Loucy (cell line): ENCODE results near the gene MED13L.
A peak's percentile ranks its signal among the peaks of the same experiment; 100 is the strongest.

Experiments
- H2AFZ ChIP-seq: fragments of 200-600 bp; sonication (generic); 2 replicates; pipeline ENCODE4 v1.6.0; 2016; ENCODE audit warnings: antibody characterized with exemption, mild to moderate bottlenecking, low read length, moderate library complexity
- H3F3A ChIP-seq: fragments of 200-600 bp; 2 replicates; pipeline ENCODE4 v1.6.0; 2016; ENCODE audit warnings: antibody characterized with exemption, low read depth, mild to moderate bottlenecking
- H3K27me3 ChIP-seq: fragments of 200-600 bp; sonication (generic); 2 replicates; pipeline ENCODE4 v1.6.1; 2014; ENCODE audit warnings: low read length, mild to moderate bottlenecking; ENCODE audit not compliant: insufficient read depth, poor library complexity, severe bottlenecking
- H3K36me3 ChIP-seq: fragments of 200-600 bp; sonication (generic); 2 replicates; pipeline ENCODE4 v1.6.1; 2016; ENCODE audit warnings: low read length; ENCODE audit not compliant: insufficient read depth
- H3K4me1 ChIP-seq: fragments of 200-600 bp; sonication (generic); 2 replicates; pipeline ENCODE4 v1.5.1; 2014; ENCODE audit warnings: low read length, mild to moderate bottlenecking; ENCODE audit not compliant: insufficient read depth, poor library complexity, severe bottlenecking
- H3K4me2 ChIP-seq: fragments of 200-600 bp; sonication (generic); 2 replicates; pipeline ENCODE4 v1.6.0; 2014; ENCODE audit warnings: antibody characterized with exemption, low read length, low read depth, mild to moderate bottlenecking; ENCODE audit not compliant: poor library complexity, severe bottlenecking
- H3K4me3 ChIP-seq: fragments of 200-600 bp; sonication (generic); 2 replicates; pipeline ENCODE4 v1.5.1; 2014; ENCODE audit warnings: low read length, mild to moderate bottlenecking, mixed read lengths; ENCODE audit not compliant: poor library complexity, severe bottlenecking
- H3K79me2 ChIP-seq: fragments of 200-600 bp; sonication (generic); 2 replicates; pipeline ENCODE4 v1.6.1; 2014; ENCODE audit warnings: low read length; ENCODE audit not compliant: insufficient read depth
- H3K9ac ChIP-seq: fragments of 200-600 bp; sonication (generic); 2 replicates; pipeline ENCODE4 v1.6.0; 2014; ENCODE audit warnings: mild to moderate bottlenecking, low read depth, low read length, moderate library complexity; ENCODE audit not compliant: poor library complexity, severe bottlenecking
- H3K9me2 ChIP-seq: fragments of 200-600 bp; sonication (generic); replicated peaks from 2 replicates; pipeline ENCODE4 v1.6.1; 2016; ENCODE audit warnings: low read depth, low read length, mixed read lengths
- H3K9me3 ChIP-seq: fragments of 200-600 bp; sonication (generic); 2 replicates; pipeline ENCODE4 v1.6.1; 2014; ENCODE audit warnings: mild to moderate bottlenecking, antibody characterized with exemption, low read length, low read depth; ENCODE audit not compliant: insufficient read depth
- H4K20me1 ChIP-seq: fragments of 200-600 bp; sonication (generic); 2 replicates; pipeline ENCODE4 v1.6.0; 2014; ENCODE audit warnings: antibody characterized with exemption, low read length, mild to moderate bottlenecking; ENCODE audit not compliant: insufficient read depth, poor library complexity, severe bottlenecking
- CTCF ChIP-seq: fragments of 200-600 bp; sonication (generic); conservative IDR thresholded peaks from 2 replicates; pipeline ENCODE4 v1.5.1; 2014; ENCODE audit warnings: mild to moderate bottlenecking, antibody characterized with exemption, low read length
- EZH2phosphoT487 ChIP-seq: fragments of 200-600 bp; IDR thresholded peaks from 2 replicates; pipeline ENCODE4 v1.6.1; 2018; ENCODE audit warnings: antibody characterized with exemption, mild to moderate bottlenecking, moderate library complexity, borderline replicate concordance

MED13L gene

DNA sequence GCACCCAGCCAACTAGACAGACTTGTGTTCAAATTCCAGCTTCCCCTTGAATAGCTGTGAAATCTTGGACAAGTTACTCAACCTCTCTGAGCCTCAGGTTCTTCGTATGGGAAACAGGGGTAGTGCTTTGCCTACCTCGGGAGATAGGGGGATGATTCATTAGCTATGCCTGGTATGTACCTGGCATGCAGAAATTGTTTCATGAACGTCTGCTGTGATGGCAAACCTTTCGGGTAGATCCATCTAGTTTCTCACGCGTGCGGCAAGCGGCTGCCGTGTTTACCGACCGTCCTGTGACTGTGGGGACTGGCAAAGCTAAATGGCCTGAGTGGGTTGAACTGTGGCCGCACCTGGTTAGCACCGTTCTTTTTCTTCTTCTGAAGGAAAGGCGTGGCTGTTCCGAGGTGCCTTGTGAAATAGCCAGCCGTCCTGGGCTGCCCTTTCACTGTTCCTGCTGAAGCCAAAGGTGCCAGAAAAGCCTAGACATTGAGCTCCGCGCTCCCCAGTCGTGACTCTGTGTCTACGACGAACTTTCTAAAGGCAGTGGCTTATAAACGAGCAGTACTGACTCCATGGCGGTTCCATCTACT, 40.6 kb upstream of the MED13L start:
- no peak overlapping the region for H3K4me2 ChIP-seq
- H3F3A ChIP-seq: no peaks in the 10 kb centered on the region
- no peak overlapping the region for H3K9ac ChIP-seq

GRCh38 chr12:116317139-116317538, 39.6 kb upstream of the MED13L start:
- H4K20me1 ChIP-seq: no peaks in the 10 kb centered on the region
- H3K4me3 ChIP-seq: no peak overlapping the region
- H3K9ac ChIP-seq: no peak overlapping the region
- H3K9me3 ChIP-seq: no peaks in the 10 kb centered on the region
- no peaks in the 10 kb centered on the region for H3K79me2 ChIP-seq
- H3K4me2 ChIP-seq: no peak overlapping the region
- no peak overlapping the region for H2AFZ ChIP-seq
- TF ChIP-seq EZH2phosphoT487: no peak
- no peak for TF ChIP-seq CTCF
- H3K9me2 ChIP-seq: no peaks in the 10 kb centered on the region
- peaks cover 13% of the 10 kb centered on the region for H3K4me1 ChIP-seq
- H3K36me3 ChIP-seq: no peaks in the 10 kb centered on the region
- H3F3A ChIP-seq: no peaks in the 10 kb centered on the region
- no peaks in the 10 kb centered on the region for H3K27me3 ChIP-seq

More for the DNA sequence above, 40.6 kb upstream of the MED13L start:
- H3K9me2 ChIP-seq: no peaks in the 10 kb centered on the region
- no peaks in the 10 kb centered on the region for H3K9me3 ChIP-seq
- no peaks in the 10 kb centered on the region for H4K20me1 ChIP-seq
- H3K4me1 ChIP-seq: peaks cover 13% of the 10 kb centered on the region
- H3K4me3 ChIP-seq: no peak overlapping the region
- H2AFZ ChIP-seq: no peak overlapping the region
- H3K27me3 ChIP-seq: no peaks in the 10 kb centered on the region
- H3K79me2 ChIP-seq: no peaks in the 10 kb centered on the region
- TF ChIP-seq EZH2phosphoT487 (no peak), CTCF (no peak)
- no peaks in the 10 kb centered on the region for H3K36me3 ChIP-seq

GRCh38 chr12:116314477-116314876, 37.0 kb upstream of the MED13L start:
- Histone ChIP-seq H3K36me3 (no peaks in the 10 kb centered on the region), H3K4me1 (peaks cover 13% of the 10 kb centered on the region), H3K9ac (no peak overlapping the region), H3K9me3 (peaks cover 8% of the 10 kb centered on the region; the same call in 1 of the 2 replicates), H3K27me3 (no peaks in the 10 kb centered on the region), H3F3A (no peaks in the 10 kb centered on the region), H3K9me2 (no peaks in the 10 kb centered on the region), H3K4me2 (peak overlapping the region; percentile 31), H3K4me3 (no peak overlapping the region), H3K79me2 (no peaks in the 10 kb centered on the region), H2AFZ (no peak overlapping the region), H4K20me1 (no peaks in the 10 kb centered on the region)
- TF ChIP-seq CTCF: no peak
- TF ChIP-seq EZH2phosphoT487: no peak
